ENCODE measurements around the gene KRT5. TPM values are rescaled to one million over a fixed set of nuclear protein-coding genes. Genes with fewer than 3 reads are reported as not detected.

KRT5 gene
- total and polyA plus RNA-seq, 4 donors, result 0.08 TPM; not detected in 3

- Histone ChIP-seq H3K4me1 (ENCODE audit: control insufficient read depth in 4 of 4, insufficient read depth in 4 of 4, low read length in 3 of 4) (no peaks in the 10 kb centered on the region), H3K27me3 (ENCODE audit: control insufficient read depth in 4 of 4, insufficient read depth in 4 of 4, low read length in 3 of 4) (no peaks in the 10 kb centered on the region), H3K4me3 (ENCODE audit: low read depth in 1 of 3, low read length in 3 of 3) (no peak overlapping the region), H3K27ac (ENCODE audit: low read depth in 1 of 2, low read length in 2 of 2) (no peak overlapping the region), H3K36me3 (ENCODE audit: control insufficient read depth in 4 of 4, insufficient read depth in 3 of 4, low read depth in 1 of 4, low read length in 3 of 4) (no peaks in the 10 kb centered on the region), H3K9ac (ENCODE audit: low read depth in 1 of 2, low read length in 2 of 2) (no peak overlapping the region), H3K9me3 (ENCODE audit: control insufficient read depth in 4 of 4, low read length in 3 of 4) (no peaks in the 10 kb centered on the region)
- no peak for TF ChIP-seq FOXA2 (IDR thresholded peaks at IDR 0.05)
- no peak for TF ChIP-seq MAX (IDR thresholded peaks at IDR 0.05)
- TF ChIP-seq ZBTB33 (IDR thresholded peaks at IDR 0.05), result no peak
- TF ChIP-seq HNF4G (IDR thresholded peaks at IDR 0.05), result no peak
- no peak for TF ChIP-seq TAF1 (conservative IDR thresholded peaks at IDR 0.05)
- TF ChIP-seq REST (IDR thresholded peaks at IDR 0.05), result no peak
- TF ChIP-seq SP1 (IDR thresholded peaks at IDR 0.05), result no peak
- peak; percentile 9 for DNase-seq (ENCODE audit: low spot score)
- WGBS, result 90% methylated on average over 3 of the region's 3 CpGs
Observed at GRCh38 chr12:52519387-52519703, 849 bp downstream of the KRT5 start.

GRCh38 chr12:52518574-52519386, 1.4 kb downstream of the KRT5 start:
- peak; percentile 26 for DNase-seq (ENCODE audit: low spot score)
- TF ChIP-seq FOXA2 (IDR thresholded peaks at IDR 0.05) (no peak), HNF4A (conservative IDR thresholded peaks at IDR 0.05) (no peak), GABPA (IDR thresholded peaks at IDR 0.05 in 1 of 2, conservative IDR thresholded peaks at IDR 0.05 in 1 of 2) (no peak), CTCF (IDR thresholded peaks at IDR 0.05; ENCODE audit: low read depth, low read length, missing input control) (no peak), RAD21 (IDR thresholded peaks at IDR 0.05) (no peak), REST (IDR thresholded peaks at IDR 0.05) (no peak), ZBTB33 (IDR thresholded peaks at IDR 0.05) (no peak), YY1 (IDR thresholded peaks at IDR 0.05) (no peak), SP1 (IDR thresholded peaks at IDR 0.05) (no peak), ATF3 (IDR thresholded peaks at IDR 0.05) (no peak), HNF4G (IDR thresholded peaks at IDR 0.05) (no peak), RXRA (IDR thresholded peaks at IDR 0.05) (no peak), EGR1 (IDR thresholded peaks at IDR 0.05; ENCODE audit: low read depth in 2 of 2) (no peak), FOXA1 (IDR thresholded peaks at IDR 0.05) (no peak), JUND (IDR thresholded peaks at IDR 0.05) (no peak), NR2F2 (IDR thresholded peaks at IDR 0.05) (no peak)

More at GRCh38 chr12:52518574-52519386, 1.4 kb downstream of the KRT5 start:
- Histone ChIP-seq H3K9me3 (ENCODE audit: control insufficient read depth in 4 of 4, low read length in 3 of 4) (no peaks in the 10 kb centered on the region), H3K4me3 (ENCODE audit: low read depth in 1 of 3, low read length in 3 of 3) (no peak overlapping the region), H3K4me1 (ENCODE audit: control insufficient read depth in 4 of 4, insufficient read depth in 4 of 4, low read length in 3 of 4) (no peaks in the 10 kb centered on the region), H3K27me3 (ENCODE audit: control insufficient read depth in 4 of 4, insufficient read depth in 4 of 4, low read length in 3 of 4) (no peaks in the 10 kb centered on the region), H3K36me3 (ENCODE audit: control insufficient read depth in 4 of 4, insufficient read depth in 3 of 4, low read depth in 1 of 4, low read length in 3 of 4) (no peaks in the 10 kb centered on the region), H3K27ac (ENCODE audit: low read depth in 1 of 2, low read length in 2 of 2) (no peak overlapping the region), H3K9ac (ENCODE audit: low read depth in 1 of 2, low read length in 2 of 2) (no peak overlapping the region)
- WGBS, result 84% methylated on average over 8 of the region's 8 CpGs

All from liver (tissue), 9 donors.